Measurements from ENCODE around the gene RHOB.
"Not testable (repeated sequence)": the region's sequence is repeated elsewhere in the genome, so short reads cannot be mapped to it uniquely, and the experiment has no call there.

RHOB gene

GRCh38 chr2:20488782-20489181 is 41.9 kb downstream of the RHOB start:
- no peaks in the 10 kb centered on the region for H3K27me3 ChIP-seq (replicated peaks)
- no peak for TF ChIP-seq CTCF (IDR thresholded peaks at IDR 0.05; ENCODE audit: low read depth, low read length, missing control alignments)
- in situ Hi-C loops (cut with HindIII; ENCODE audit: low pct_ligation_motif_present, low sequenced_read_pairs), result no loop called here
- no peak for DNase-seq
- H3K36me3 ChIP-seq (replicated peaks), result no peaks in the 10 kb centered on the region
- no peak overlapping the region for H3K4me3 ChIP-seq (ENCODE audit: low read depth, low read length)
- H3K27ac ChIP-seq, result no peak overlapping the region

- in situ Hi-C loops (cut with HindIII; ENCODE audit: low pct_ligation_motif_present, low sequenced_read_pairs), result no loop called here
- H3K36me3 ChIP-seq (replicated peaks), result no peaks in the 10 kb centered on the region
- no peaks in the 10 kb centered on the region for H3K27me3 ChIP-seq (replicated peaks)
- H3K4me3 ChIP-seq (ENCODE audit: low read depth, low read length), result no peak overlapping the region
- peak; percentile 37 for DNase-seq
- no peak for TF ChIP-seq CTCF (IDR thresholded peaks at IDR 0.05; ENCODE audit: low read depth, low read length, missing control alignments)
- H3K27ac ChIP-seq, result no peak overlapping the region
Measured at GRCh38 chr2:20490300-20491181, 43.7 kb downstream of the RHOB start.

- H3K27me3 ChIP-seq (replicated peaks), result no peaks in the 10 kb centered on the region
- no peaks in the 10 kb centered on the region for H3K36me3 ChIP-seq (replicated peaks)
- no peak overlapping the region for H3K27ac ChIP-seq
- DNase-seq, result no peak
- no peak overlapping the region for H3K4me3 ChIP-seq (ENCODE audit: low read depth, low read length)
- in situ Hi-C loops (cut with HindIII; ENCODE audit: low pct_ligation_motif_present, low sequenced_read_pairs), result no loop called here
- no peak for TF ChIP-seq CTCF (IDR thresholded peaks at IDR 0.05; ENCODE audit: low read depth, low read length, missing control alignments)
Measured at GRCh38 chr2:20491739-20492531, 45.1 kb downstream of the RHOB start.

GRCh38 chr2:20493095-20493494 is 46.2 kb downstream of the RHOB start:
- in situ Hi-C loops (cut with HindIII; ENCODE audit: low pct_ligation_motif_present, low sequenced_read_pairs); H3K4me3 ChIP-seq (ENCODE audit: low read depth, low read length); H3K27ac ChIP-seq; H3K36me3 ChIP-seq (replicated peaks); H3K27me3 ChIP-seq (replicated peaks); DNase-seq: not testable (repeated sequence)

- no peak for TF ChIP-seq CTCF (IDR thresholded peaks at IDR 0.05; ENCODE audit: low read depth, low read length, missing control alignments)
- no peak for DNase-seq
- H3K27me3 ChIP-seq (replicated peaks), result no peaks in the 10 kb centered on the region
- no peak overlapping the region for H3K27ac ChIP-seq
- no peak overlapping the region for H3K4me3 ChIP-seq (ENCODE audit: low read depth, low read length)
- in situ Hi-C loops (cut with HindIII; ENCODE audit: low pct_ligation_motif_present, low sequenced_read_pairs), result no loop called here
- no peaks in the 10 kb centered on the region for H3K36me3 ChIP-seq (replicated peaks)
Measured at GRCh38 chr2:20494241-20494640, 47.4 kb downstream of the RHOB start.

Measured in brain microvascular endothelial cell (primary cell).